GM12865 (cell line): ENCODE data around the gene ZNF107.

Source experiments
- DNase-seq: peaks from one replicate; pipeline ENCODE4 v3.0.0; 2010; ENCODE audit warnings: low read depth
- H3K4me3 ChIP-seq: 2 replicates; pipeline ENCODE4 v1.5.1; 2011; ENCODE audit warnings: mild to moderate bottlenecking, low read depth, low read length, control low read depth
- CTCF ChIP-seq: IDR thresholded peaks from 2 replicates; pipeline ENCODE4 v1.5.1; 2011; ENCODE audit warnings: low read length, control low read depth, low read depth, inconsistent platforms; ENCODE audit not compliant: insufficient read depth; ENCODE audit errors: missing control alignments

ZNF107 gene

GRCh38 chr7:64626557-64626956, 39.4 kb upstream of the ZNF107 start:
- TF ChIP-seq CTCF, result no peak
- DNase-seq, result no peak

GRCh38 chr7:64628192-64628591, 37.7 kb upstream of the ZNF107 start:
- no peak for TF ChIP-seq CTCF
- no peak overlapping the region for H3K4me3 ChIP-seq
- DNase-seq, result no peak

More at GRCh38 chr7:64626557-64626956, 39.4 kb upstream of the ZNF107 start:
- no peak overlapping the region for H3K4me3 ChIP-seq

GRCh38 chr7:64628721-64629120, 37.2 kb upstream of the ZNF107 start:
- no peak for TF ChIP-seq CTCF
- no peak for DNase-seq

GRCh38 chr7:64630496-64630895, 35.4 kb upstream of the ZNF107 start:
- TF ChIP-seq CTCF, result no peak
- no peak overlapping the region for H3K4me3 ChIP-seq
- DNase-seq, result no peak

More at GRCh38 chr7:64628721-64629120, 37.2 kb upstream of the ZNF107 start:
- no peak overlapping the region for H3K4me3 ChIP-seq

GRCh38 chr7:64632029-64632428, 33.9 kb upstream of the ZNF107 start:
- no peak overlapping the region for H3K4me3 ChIP-seq
- no peak for DNase-seq
- TF ChIP-seq CTCF, result no peak

- DNase-seq, result no peak
- no peak overlapping the region for H3K4me3 ChIP-seq
- TF ChIP-seq CTCF, result no peak
Observed at GRCh38 chr7:64633401-64633800, 32.5 kb upstream of the ZNF107 start.

- no peak overlapping the region for H3K4me3 ChIP-seq
- DNase-seq, result no peak
- TF ChIP-seq CTCF, result no peak
Observed at GRCh38 chr7:64634406-64635062, 31.4 kb upstream of the ZNF107 start.
